Measurements from ENCODE around the gene PSMG4.

DNA sequence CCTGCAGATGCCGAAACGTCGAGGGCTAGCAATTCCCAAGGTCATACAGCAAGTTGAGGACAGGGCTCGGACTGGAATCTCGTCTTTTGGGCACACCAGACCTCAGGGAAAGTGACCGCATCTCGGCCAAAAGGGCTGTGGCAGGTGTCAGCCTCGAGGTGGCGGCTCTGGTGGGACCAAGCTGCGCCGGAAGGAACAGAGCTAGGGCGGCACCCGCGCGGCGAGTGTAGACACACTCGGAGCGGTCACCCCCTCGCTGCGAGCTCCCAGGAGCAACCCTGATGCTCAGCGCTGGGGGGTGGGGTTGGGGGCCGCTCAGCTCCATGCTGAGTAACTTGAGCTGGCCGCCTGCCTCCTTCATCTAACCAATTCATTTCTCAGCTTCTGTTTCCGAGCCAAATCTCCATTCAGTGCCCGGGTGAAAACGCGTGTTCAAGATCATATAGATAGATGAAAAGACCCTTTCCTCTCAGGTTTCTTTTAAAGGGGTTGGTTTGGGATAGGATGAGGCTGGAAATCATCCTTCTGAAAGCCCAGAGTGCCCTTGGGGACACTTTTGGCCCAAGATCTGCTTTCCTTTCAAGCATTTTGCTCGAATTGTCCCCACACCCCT, 29.1 kb upstream of the PSMG4 start:
- TF ChIP-seq, protein P1, sequence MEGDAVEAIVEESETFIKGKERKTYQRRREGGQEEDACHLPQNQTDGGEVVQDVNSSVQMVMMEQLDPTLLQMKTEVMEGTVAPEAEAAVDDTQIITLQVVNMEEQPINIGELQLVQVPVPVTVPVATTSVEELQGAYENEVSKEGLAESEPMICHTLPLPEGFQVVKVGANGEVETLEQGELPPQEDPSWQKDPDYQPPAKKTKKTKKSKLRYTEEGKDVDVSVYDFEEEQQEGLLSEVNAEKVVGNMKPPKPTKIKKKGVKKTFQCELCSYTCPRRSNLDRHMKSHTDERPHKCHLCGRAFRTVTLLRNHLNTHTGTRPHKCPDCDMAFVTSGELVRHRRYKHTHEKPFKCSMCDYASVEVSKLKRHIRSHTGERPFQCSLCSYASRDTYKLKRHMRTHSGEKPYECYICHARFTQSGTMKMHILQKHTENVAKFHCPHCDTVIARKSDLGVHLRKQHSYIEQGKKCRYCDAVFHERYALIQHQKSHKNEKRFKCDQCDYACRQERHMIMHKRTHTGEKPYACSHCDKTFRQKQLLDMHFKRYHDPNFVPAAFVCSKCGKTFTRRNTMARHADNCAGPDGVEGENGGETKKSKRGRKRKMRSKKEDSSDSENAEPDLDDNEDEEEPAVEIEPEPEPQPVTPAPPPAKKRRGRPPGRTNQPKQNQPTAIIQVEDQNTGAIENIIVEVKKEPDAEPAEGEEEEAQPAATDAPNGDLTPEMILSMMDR (IDR thresholded peaks at IDR 0.05 in 2 of 3, conservative IDR thresholded peaks at IDR 0.05 in 1 of 3; ENCODE audit: borderline replicate concordance in 1 of 3, insufficient read depth in 1 of 3, low read depth in 2 of 3, low read length in 2 of 3): no peak
- TF ChIP-seq, protein P2, sequence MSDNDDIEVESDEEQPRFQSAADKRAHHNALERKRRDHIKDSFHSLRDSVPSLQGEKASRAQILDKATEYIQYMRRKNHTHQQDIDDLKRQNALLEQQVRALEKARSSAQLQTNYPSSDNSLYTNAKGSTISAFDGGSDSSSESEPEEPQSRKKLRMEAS (IDR thresholded peaks at IDR 0.05): no peak
- TF ChIP-seq POLR2A (IDR thresholded peaks at IDR 0.05; ENCODE audit: borderline replicate concordance, extremely low read depth, insufficient read depth, insufficient read length) (no peak), YY1 (IDR thresholded peaks at IDR 0.05; ENCODE audit: extremely low read depth, insufficient replicate concordance, low read depth, low read length) (no peak), ELF1 (IDR thresholded peaks at IDR 0.05; ENCODE audit: borderline replicate concordance, low read depth) (no peak), RAD21 (IDR thresholded peaks at IDR 0.05; ENCODE audit: low read depth) (no peak), POLR2AphosphoS5 (IDR thresholded peaks at IDR 0.05; ENCODE audit: low read depth, low read length) (no peak), SP1 (IDR thresholded peaks at IDR 0.05; ENCODE audit: low read depth) (no peak), EZH2 (IDR thresholded peaks at IDR 0.05) (no peak)
- TF ChIP-seq, protein P3, sequence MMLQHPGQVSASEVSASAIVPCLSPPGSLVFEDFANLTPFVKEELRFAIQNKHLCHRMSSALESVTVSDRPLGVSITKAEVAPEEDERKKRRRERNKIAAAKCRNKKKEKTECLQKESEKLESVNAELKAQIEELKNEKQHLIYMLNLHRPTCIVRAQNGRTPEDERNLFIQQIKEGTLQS (IDR thresholded peaks at IDR 0.05): no peak
